Cardiac septum (tissue), 1 donor: ENCODE data around the gene DNAJC11. TPM values are rescaled to one million over a fixed set of nuclear protein-coding genes. Genes with fewer than 3 reads are reported as not detected.

Experiments
- DNase-seq: peaks from one replicate; pipeline ENCODE4 v3.0.0-alpha.2; 2020; ENCODE audit warnings: low spot score
- intact Hi-C: fragments of 100-400 bp; cut with DNase I; formaldehyde crosslinking; loops from one replicate; pipeline ENCODE4 v1.14.0; 2022
- total RNA-seq: library from RNA; stranded (reverse); fragmentation: NEBNext Ultra II Directional; extraction: Animal tissue kit (Norgen Biotek cat#: 25700); gene quantifications from one replicate; pipeline ENCODE4 v1.2.1, GENCODE V29; 2021
- donor health status: DM: no; HTN: no; CAD: no.

Gene DNAJC11
- total RNA-seq, 1 donor from 2014 or later = 49.4 TPM

GRCh38 chr1:6591644-6592043, 110.0 kb downstream of the DNAJC11 start:
- DNase-seq = no peak
- intact Hi-C loops = no loop called here

GRCh38 chr1:6591222-6591621, 110.4 kb downstream of the DNAJC11 start:
- intact Hi-C loops = no loop called here
- no peak for DNase-seq

GRCh38 chr1:6590046-6590445, 111.6 kb downstream of the DNAJC11 start:
- DNase-seq = no peak
- intact Hi-C loops = no loop called here

GRCh38 chr1:6588893-6589520, 112.6 kb downstream of the DNAJC11 start:
- no peak for DNase-seq
- intact Hi-C loops = no loop called here

GRCh38 chr1:6588128-6588892, 113.3 kb downstream of the DNAJC11 start:
- no peak for DNase-seq
- intact Hi-C loops = no loop called here

- intact Hi-C loops = no loop called here
- DNase-seq = peak; percentile 89
Measured at GRCh38 chr1:6587261-6588005, 114.2 kb downstream of the DNAJC11 start.

- no peak for DNase-seq
- intact Hi-C loops = no loop called here
Measured at GRCh38 chr1:6586404-6586816, 115.2 kb downstream of the DNAJC11 start.

GRCh38 chr1:6585841-6586240, 115.8 kb downstream of the DNAJC11 start:
- no peak for DNase-seq
- intact Hi-C loops = no loop called here

GRCh38 chr1:6585081-6585722, 116.4 kb downstream of the DNAJC11 start:
- intact Hi-C loops = no loop called here
- no peak for DNase-seq

Other genes with a start within 250 kb of the DNAJC11 start
- gene TNFRSF25, start 235.6 kb downstream of the DNAJC11 start, total RNA-seq = 8.5 TPM
- gene PLEKHG5, start 210.1 kb downstream of the DNAJC11 start, total RNA-seq = 14.9 TPM
- gene NOL9, start 147.3 kb downstream of the DNAJC11 start, total RNA-seq = 16.5 TPM
- gene TAS1R1, start 146.5 kb downstream of the DNAJC11 start, total RNA-seq = not detected
- 10.7 TPM for gene ZBTB48, start 121.8 kb downstream of the DNAJC11 start, total RNA-seq
- gene KLHL21, start 98.9 kb downstream of the DNAJC11 start, total RNA-seq = 33.1 TPM
- gene PHF13, start 88.1 kb downstream of the DNAJC11 start, total RNA-seq = 9.3 TPM
- gene THAP3, start 76.9 kb downstream of the DNAJC11 start, total RNA-seq = 8.8 TPM
- gene CAMTA1, start 83.6 kb upstream of the DNAJC11 start, total RNA-seq = 114 TPM